Naive B cell (primary cell): ENCODE measurements around the gene CTSH. TPM values are rescaled to one million over a fixed set of nuclear protein-coding genes. Genes with fewer than 3 reads are reported as not detected.

Source experiments
- ATAC-seq, 2 donors: fragments of 150-1000 bp; cut with Tn5 transposase; 2 replicates each; pipeline ENCODE4 v1.10.0; 2021; ENCODE audit warnings: low read depth in 2 of 2, mild to moderate bottlenecking in 2 of 2, moderate library complexity in 2 of 2
- DNase-seq: peaks from one replicate; pipeline ENCODE4 v3.0.0; 2022
- H3K27ac Mint-ChIP-seq, 6 donors: one replicate each; pipeline ENCODE4 v1.8.0; 2020 to 2022; ENCODE audit warnings: mild to moderate bottlenecking in 6 of 6, mixed read lengths in 6 of 6, moderate library complexity in 5 of 6, inconsistent platforms in 2 of 6
- H3K27me3 Mint-ChIP-seq, 3 donors: one replicate each; pipeline ENCODE4 v1.8.0; 2021 to 2022; ENCODE audit warnings: mixed read lengths in 3 of 3, mild to moderate bottlenecking in 1 of 3
- H3K36me3 Mint-ChIP-seq, 2 donors: one replicate each; pipeline ENCODE4 v1.8.0; 2020 to 2022; ENCODE audit warnings: mixed read lengths in 2 of 2, inconsistent platforms in 1 of 2, mild to moderate bottlenecking in 1 of 2
- H3K4me1 Mint-ChIP-seq, 3 donors: one replicate each; pipeline ENCODE4 v1.8.0; 2020 to 2022; ENCODE audit warnings: mixed read lengths in 3 of 3, inconsistent platforms in 1 of 3, mild to moderate bottlenecking in 1 of 3, moderate library complexity in 1 of 3
- H3K4me3 Mint-ChIP-seq, 8 donors: one replicate each; pipeline ENCODE4 v1.8.0; 2020 to 2022; ENCODE audit warnings: mild to moderate bottlenecking in 8 of 8, mixed read lengths in 8 of 8, moderate library complexity in 8 of 8, inconsistent platforms in 2 of 8
- H3K9me3 Mint-ChIP-seq, 7 donors: one replicate each; pipeline ENCODE4 v1.8.0; 2020 to 2022; ENCODE audit warnings: mixed read lengths in 7 of 7, mild to moderate bottlenecking in 5 of 7, inconsistent platforms in 2 of 7, moderate library complexity in 1 of 7
- polyA plus RNA-seq, 6 donors: library from polyadenylated mRNA; unstranded; fragments of 300-500 nt; fragmentation: Illumina TruSeq; gene quantifications; one replicate each; pipeline ENCODE4 v1.2.3, GENCODE V29; 2021; ENCODE audit warnings: low read depth in 6 of 6

The CTSH gene
- polyA plus RNA-seq, 6 donors from 2014 or later: 260 to 480 (median 378) TPM

GRCh38 chr15:78944202-78944625 lies 632 bp downstream of the CTSH start:
- H3K4me3 Mint-ChIP-seq: peak overlapping the region; percentile 91 to 97 (median 94)
- ATAC-seq (peak; percentile 14 to 16), DNase-seq (no peak)
- peak overlapping the region in 5 of 6 donors; percentile 75 to 96 (median 88) for H3K27ac Mint-ChIP-seq
- H3K4me1 Mint-ChIP-seq: peaks cover 22 to 64% (median 32%) of the 10 kb centered on the region in 3 donors
- H3K36me3 Mint-ChIP-seq: no peaks in the 10 kb centered on the region
- no peaks in the 10 kb centered on the region for H3K27me3 Mint-ChIP-seq
- no peaks in the 10 kb centered on the region for H3K9me3 Mint-ChIP-seq

GRCh38 chr15:78943692-78944091 lies 1.2 kb downstream of the CTSH start:
- no peak for ATAC-seq
- peak overlapping the region in 5 of 6 donors; percentile 75 to 96 (median 88) for H3K27ac Mint-ChIP-seq
- DNase-seq: no peak
- H3K36me3 Mint-ChIP-seq: peaks cover under 1 to 1% of the 10 kb centered on the region in 2 donors
- H3K4me3 Mint-ChIP-seq: peak overlapping the region; percentile 91 to 97 (median 94)
- peaks cover 28 to 70% (median 34%) of the 10 kb centered on the region in 3 donors for H3K4me1 Mint-ChIP-seq
- H3K27me3 Mint-ChIP-seq: no peaks in the 10 kb centered on the region
- H3K9me3 Mint-ChIP-seq: no peaks in the 10 kb centered on the region

DNA sequence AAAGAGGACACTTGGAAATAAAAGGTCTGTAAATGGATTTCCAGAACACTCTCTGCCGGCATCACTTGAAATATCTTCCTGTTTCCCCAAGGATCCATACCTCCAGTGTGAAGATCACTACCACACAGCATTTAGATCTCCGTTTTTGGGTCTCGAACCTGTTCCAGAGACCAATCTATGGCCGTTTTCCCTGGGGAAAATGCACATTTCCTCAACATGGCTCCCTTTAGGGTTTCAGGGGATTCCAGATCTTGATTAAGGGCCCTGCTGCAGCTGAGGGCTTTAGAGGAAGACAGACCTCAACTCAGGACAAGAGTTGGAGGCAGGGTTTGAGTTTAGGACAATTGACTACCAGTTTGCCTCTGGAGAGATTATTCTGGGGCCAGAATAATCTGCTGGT lies 2.1 kb downstream of the CTSH start:
- no peak for ATAC-seq
- Mint-ChIP-seq H3K4me3 (peak overlapping the region; percentile 47 to 97 (median 92)), H3K27me3 (no peaks in the 10 kb centered on the region), H3K36me3 (peaks cover 8% of the 10 kb centered on the region in 2 donors), H3K4me1 (peaks cover 37 to 79% (median 42%) of the 10 kb centered on the region in 3 donors), H3K9me3 (no peaks in the 10 kb centered on the region), H3K27ac (peak overlapping the region in 5 of 6 donors; percentile 54 to 96 (median 68))
- DNase-seq: no peak

- Mint-ChIP-seq H3K36me3 (peaks cover 13 to 17% of the 10 kb centered on the region in 2 donors), H3K9me3 (no peaks in the 10 kb centered on the region), H3K4me1 (peaks cover 41 to 85% (median 53%) of the 10 kb centered on the region in 3 donors), H3K27me3 (no peaks in the 10 kb centered on the region), H3K27ac (peak overlapping the region; percentile 90 to 100 (median 96)), H3K4me3 (peak overlapping the region; percentile 63 to 91 (median 83))
- DNase-seq (peak; percentile 73), ATAC-seq (peak; percentile 87 to 90)
Observed at GRCh38 chr15:78938658-78939488, 6.0 kb downstream of the CTSH start.

- Mint-ChIP-seq H3K4me3 (peak overlapping the region in 7 of 8 donors; percentile 15 to 90 (median 53)), H3K36me3 (peaks cover 13 to 31% of the 10 kb centered on the region in 2 donors), H3K4me1 (peaks cover 30 to 71% (median 49%) of the 10 kb centered on the region in 3 donors), H3K27me3 (no peaks in the 10 kb centered on the region), H3K27ac (peak overlapping the region in 3 of 6 donors; percentile 27 to 96 (median 95)), H3K9me3 (no peaks in the 10 kb centered on the region)
- ATAC-seq (no peak), DNase-seq (no peak)
Observed at GRCh38 chr15:78937132-78937739, 7.6 kb downstream of the CTSH start.

DNA sequence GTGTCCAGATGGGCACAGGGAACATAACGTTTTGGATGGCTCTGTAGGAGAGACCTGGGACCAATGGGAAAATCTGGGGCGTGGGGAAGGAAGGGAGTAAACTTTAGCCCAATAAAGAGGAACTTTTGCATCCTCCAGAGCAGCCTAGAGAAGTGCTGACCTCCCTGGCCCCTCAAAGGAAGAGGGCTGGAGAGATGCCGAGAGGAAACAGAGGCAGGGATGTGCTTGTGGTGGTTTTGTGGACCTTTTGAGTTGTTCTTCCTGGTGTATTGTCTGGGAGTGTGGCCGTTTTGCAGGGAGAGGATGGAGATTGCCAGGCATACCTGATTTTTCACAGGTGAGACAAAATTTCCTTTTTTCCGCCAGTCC lies 10.2 kb downstream of the CTSH start:
- peak overlapping the region in 3 of 8 donors; percentile 23 to 47 (median 27) for H3K4me3 Mint-ChIP-seq

DNA sequence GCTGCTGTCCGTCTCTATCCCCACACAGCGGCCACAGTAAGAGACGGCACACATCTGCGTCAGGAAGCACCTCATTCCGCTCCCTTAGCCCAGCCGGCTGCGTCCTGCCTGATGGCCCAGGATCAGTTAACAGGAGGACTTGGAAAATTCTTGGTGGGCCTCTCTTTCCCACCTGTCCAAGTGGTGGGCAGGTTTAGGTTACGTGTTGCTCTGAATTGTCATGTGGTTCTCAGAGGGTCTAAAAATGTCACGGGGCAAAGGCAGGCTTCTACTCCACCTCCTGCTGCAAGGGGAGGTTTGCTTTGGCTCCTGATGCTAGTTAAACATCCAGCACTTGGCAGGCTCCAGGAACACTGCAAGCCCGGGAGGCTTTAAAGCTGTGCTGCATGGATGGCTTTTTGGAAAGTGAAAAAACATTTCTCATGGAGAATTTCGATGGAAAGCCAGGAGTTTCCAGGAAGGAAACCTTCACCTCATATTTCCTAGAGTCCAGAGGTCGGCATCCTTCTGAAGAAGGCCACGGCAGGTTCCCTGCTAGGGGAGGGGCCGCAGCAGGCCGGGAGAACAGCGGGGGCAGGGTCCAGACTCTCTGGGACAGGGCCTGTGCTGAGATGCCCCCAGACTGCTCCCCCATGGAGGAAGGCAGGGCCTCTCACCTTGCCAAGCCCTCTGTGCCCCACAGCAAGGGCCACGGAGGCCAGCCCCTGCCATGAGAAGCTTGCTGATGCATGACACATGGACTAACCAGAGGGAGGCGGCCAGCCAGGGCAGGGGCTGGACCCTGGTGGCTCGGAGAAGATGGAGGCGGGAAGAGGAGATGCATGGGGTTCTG lies 10.8 kb downstream of the CTSH start:
- H3K36me3 Mint-ChIP-seq: peaks cover 13 to 38% of the 10 kb centered on the region in 2 donors
- H3K4me3 Mint-ChIP-seq: peak overlapping the region in 3 of 8 donors; percentile 23 to 47 (median 27)
- H3K9me3 Mint-ChIP-seq: no peaks in the 10 kb centered on the region
- DNase-seq (no peak), ATAC-seq (no peak)
- no peaks in the 10 kb centered on the region for H3K27me3 Mint-ChIP-seq
- peak overlapping the region in 3 of 6 donors; percentile 62 to 86 (median 66) for H3K27ac Mint-ChIP-seq
- peaks cover 26 to 48% (median 45%) of the 10 kb centered on the region in 3 donors for H3K4me1 Mint-ChIP-seq

More for the DNA sequence above, 10.2 kb downstream of the CTSH start:
- H3K9me3 Mint-ChIP-seq: no peaks in the 10 kb centered on the region
- peak overlapping the region in 4 of 6 donors; percentile 43 to 86 (median 64) for H3K27ac Mint-ChIP-seq
- peaks cover 30 to 53% (median 51%) of the 10 kb centered on the region in 3 donors for H3K4me1 Mint-ChIP-seq
- ATAC-seq (no peak), DNase-seq (no peak)
- no peaks in the 10 kb centered on the region for H3K27me3 Mint-ChIP-seq
- H3K36me3 Mint-ChIP-seq: peaks cover 13 to 37% of the 10 kb centered on the region in 2 donors

GRCh38 chr15:78933187-78933822 lies 11.5 kb downstream of the CTSH start:
- DNase-seq (no peak), ATAC-seq (no peak)
- H3K4me3 Mint-ChIP-seq: no peak overlapping the region
- H3K36me3 Mint-ChIP-seq: peaks cover 8 to 41% of the 10 kb centered on the region in 2 donors
- peaks cover 22 to 46% (median 38%) of the 10 kb centered on the region in 3 donors for H3K4me1 Mint-ChIP-seq
- H3K9me3 Mint-ChIP-seq: no peaks in the 10 kb centered on the region
- no peaks in the 10 kb centered on the region for H3K27me3 Mint-ChIP-seq
- H3K27ac Mint-ChIP-seq: peak overlapping the region in 4 of 6 donors; percentile 16 to 86 (median 48)

DNA sequence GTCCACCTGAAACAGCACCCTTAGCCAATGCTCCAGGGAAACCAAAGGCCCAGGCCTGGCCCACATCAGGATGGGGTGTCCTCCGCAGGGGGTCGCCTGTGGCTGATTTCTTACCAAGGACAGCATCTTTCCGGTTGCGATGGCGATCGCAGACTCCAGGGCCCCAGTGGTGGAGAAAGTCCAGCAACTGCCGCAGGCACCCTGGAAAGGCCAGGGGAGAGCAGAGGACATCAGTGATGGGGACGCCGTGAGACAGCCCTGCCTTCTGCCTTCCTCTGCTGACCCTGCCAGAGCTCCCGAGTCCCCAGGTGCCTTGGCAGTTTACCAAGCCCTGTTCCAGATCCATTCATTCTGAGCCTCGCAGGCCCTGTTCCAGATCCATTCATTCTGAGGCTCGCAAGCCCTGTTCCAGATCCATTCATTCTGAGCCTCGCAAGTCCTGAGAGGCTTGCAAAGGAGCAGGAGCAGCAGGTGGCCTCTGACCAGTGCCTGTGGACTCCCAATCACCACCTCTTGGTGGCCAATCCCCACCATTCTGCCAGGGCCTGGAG lies 12.5 kb downstream of the CTSH start:
- no peak for ATAC-seq
- H3K27ac Mint-ChIP-seq: peak overlapping the region in 2 of 6 donors; percentile 70 to 75
- no peaks in the 10 kb centered on the region for H3K27me3 Mint-ChIP-seq
- DNase-seq: no peak
- no peak overlapping the region for H3K4me3 Mint-ChIP-seq
- peaks cover 18 to 44% (median 28%) of the 10 kb centered on the region in 3 donors for H3K4me1 Mint-ChIP-seq
- H3K9me3 Mint-ChIP-seq: no peaks in the 10 kb centered on the region
- peaks cover 5 to 47% of the 10 kb centered on the region in 2 donors for H3K36me3 Mint-ChIP-seq

DNA sequence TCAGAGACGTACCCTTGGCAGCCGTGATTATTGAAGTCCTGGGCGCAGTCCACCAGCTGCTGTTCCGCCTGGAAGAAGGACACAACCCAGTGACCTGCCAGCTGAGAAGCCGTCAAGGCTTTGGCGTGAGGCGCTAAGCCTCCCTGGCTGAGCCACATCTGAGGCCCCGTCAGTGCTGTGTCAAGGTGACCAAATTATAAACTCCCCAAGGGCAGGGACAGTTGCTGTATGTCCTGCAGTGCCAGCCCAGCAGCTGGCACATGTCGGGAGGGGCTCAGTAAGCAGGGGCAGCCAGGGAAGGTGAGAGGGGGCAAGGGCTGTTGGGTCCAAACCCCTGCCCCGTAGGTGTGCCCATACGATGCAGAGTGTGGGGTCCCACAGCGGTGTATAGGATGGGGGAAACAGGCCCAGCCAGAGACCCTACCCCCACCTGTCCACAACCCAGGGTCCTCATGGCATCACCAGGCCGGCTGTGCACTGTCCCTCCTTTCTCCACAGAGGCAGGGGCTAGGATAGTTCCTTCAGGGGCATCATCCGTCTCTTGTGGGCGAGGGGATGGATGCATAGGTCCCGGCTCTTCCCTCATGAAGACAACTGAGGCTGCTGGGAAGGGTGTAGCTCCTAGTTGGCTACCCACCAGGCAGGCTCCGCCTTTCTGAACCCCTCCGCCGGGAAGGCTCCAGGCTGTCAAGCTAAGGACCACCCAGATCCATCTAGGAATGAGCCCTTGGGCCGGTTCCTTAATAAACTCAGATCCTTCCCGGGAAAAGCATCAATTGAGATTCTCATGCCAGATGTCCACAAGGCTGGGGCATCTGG lies 13.2 kb downstream of the CTSH start:
- Mint-ChIP-seq H3K36me3 (peaks cover 5 to 47% of the 10 kb centered on the region in 2 donors), H3K27me3 (no peaks in the 10 kb centered on the region), H3K4me1 (peaks cover 16 to 39% (median 21%) of the 10 kb centered on the region in 3 donors), H3K9me3 (no peaks in the 10 kb centered on the region), H3K27ac (peak overlapping the region in 1 of 6 donors; percentile 52), H3K4me3 (no peak overlapping the region)
- DNase-seq: no peak
- no peak for ATAC-seq

- Mint-ChIP-seq H3K4me3 (no peak overlapping the region), H3K4me1 (peaks cover 12 to 31% (median 16%) of the 10 kb centered on the region in 3 donors), H3K36me3 (peaks cover 5 to 47% of the 10 kb centered on the region in 2 donors), H3K27me3 (no peaks in the 10 kb centered on the region), H3K9me3 (no peaks in the 10 kb centered on the region), H3K27ac (peak overlapping the region in 2 of 6 donors; percentile 34 to 52)
- DNase-seq: no peak
- ATAC-seq: no peak
Observed at GRCh38 chr15:78930577-78931388, 14.1 kb downstream of the CTSH start.
